Activated CD8-positive, alpha-beta T cell treated with anti-CD3 and anti-CD28 coated beads for 36 hours (primary cell): ENCODE results near the gene HSP90B1. TPM values are rescaled to one million over a fixed set of nuclear protein-coding genes. Genes with fewer than 3 reads are reported as not detected.

Source experiments
- ATAC-seq: fragments of 200-7000 bp; cut with Tn5 transposase; one replicate; pipeline ENCODE4 v1.10.0; 2021; ENCODE audit warnings: mild to moderate bottlenecking, moderate library complexity
- CTCF ChIA-PET: fragments of 350-600 bp; sonication (Branson Sonifier 250); formaldehyde crosslinking; loops from one replicate; lab custom pipeline; 2021; ENCODE audit warnings: antibody characterized with exemption; lab: Charles Lee
- POLR2A ChIA-PET: fragments of 350-600 bp; sonication (Branson Sonifier 250); formaldehyde crosslinking; loops from one replicate; lab custom pipeline; 2021; ENCODE audit warnings: antibody characterized with exemption; lab: Charles Lee
- DNase-seq: peaks from one replicate; pipeline ENCODE4 v3.0.0-alpha.2; 2020
- H3K27ac Mint-ChIP-seq: one replicate; pipeline ENCODE4 v1.8.0; 2021; ENCODE audit warnings: mild to moderate bottlenecking, mixed read lengths
- H3K27me3 Mint-ChIP-seq: one replicate; pipeline ENCODE4 v1.8.0; 2021; ENCODE audit warnings: mixed read lengths
- H3K36me3 Mint-ChIP-seq: one replicate; pipeline ENCODE4 v1.8.0; 2021; ENCODE audit warnings: low read depth, mixed read lengths
- H3K4me1 Mint-ChIP-seq: one replicate; pipeline ENCODE4 v1.8.0; 2021; ENCODE audit warnings: low read depth, mixed read lengths
- H3K4me3 Mint-ChIP-seq: one replicate; pipeline ENCODE4 v1.8.0; 2021; ENCODE audit warnings: mild to moderate bottlenecking, moderate library complexity, mixed read lengths
- H3K9me3 Mint-ChIP-seq: one replicate; pipeline ENCODE4 v1.8.0; 2021; ENCODE audit warnings: mixed read lengths
- intact Hi-C: fragments of 100-400 bp; cut with micrococcal nuclease; formaldehyde crosslinking; loops from one replicate; pipeline ENCODE4 v1.10.0; 2022
- total RNA-seq, 2 experiments: library from RNA; stranded (reverse); gene quantifications; one replicate each; pipeline ENCODE4 v1.2.3, GENCODE V29; 2021
- TF ChIP-seq, protein P1 (sequence below): fragments of 200-600 bp; IDR thresholded peaks from one replicate; pipeline ENCODE4 v1.8.0; 2022; ENCODE audit warnings: antibody characterized with exemption, mild to moderate bottlenecking

The HSP90B1 gene
- total RNA-seq, 2 experiments from 2014 or later: 412 to 418 TPM

DNA sequence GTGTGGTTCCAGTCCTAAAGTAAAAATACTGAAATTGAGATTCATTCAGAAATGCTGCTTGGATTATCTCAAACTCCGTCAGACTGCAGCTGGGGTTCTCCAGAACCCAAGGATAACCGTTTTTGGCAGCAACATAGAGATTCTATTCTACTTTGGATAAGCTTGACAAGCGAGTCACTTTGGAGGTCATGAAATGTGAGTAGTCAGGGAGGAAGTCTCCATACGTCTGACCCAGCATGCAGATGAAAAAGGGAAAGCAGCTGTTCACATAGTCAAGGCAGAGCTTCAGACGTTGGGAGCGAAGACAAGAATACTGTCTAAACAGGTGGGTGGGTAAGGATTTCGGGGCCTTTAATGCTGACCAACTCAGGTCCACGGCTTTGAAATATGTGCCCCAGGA lies 14.9 kb upstream of the HSP90B1 start:
- intact Hi-C loops: no loop called here
- H3K27ac Mint-ChIP-seq: no peak overlapping the region
- peaks cover 4% of the 10 kb centered on the region for H3K9me3 Mint-ChIP-seq
- no peak for ATAC-seq
- H3K27me3 Mint-ChIP-seq: no peaks in the 10 kb centered on the region
- no peak for DNase-seq
- POLR2A ChIA-PET: interaction anchor here (1.2 to 3.9 kb wide), 5 partner anchors 9 to 41 kb away, joined by 3 to 19 read pairs (median 3); no protein-coding TSS in a partner anchor
- no peak overlapping the region for H3K4me3 Mint-ChIP-seq
- CTCF ChIA-PET: interaction anchor here (1.3 to 1.9 kb wide), 2 partner anchors 9 to 31 kb away, joined by 3 to 5 read pairs; no protein-coding TSS in a partner anchor
- H3K4me1 Mint-ChIP-seq: no peaks in the 10 kb centered on the region
- TF ChIP-seq, protein P1, sequence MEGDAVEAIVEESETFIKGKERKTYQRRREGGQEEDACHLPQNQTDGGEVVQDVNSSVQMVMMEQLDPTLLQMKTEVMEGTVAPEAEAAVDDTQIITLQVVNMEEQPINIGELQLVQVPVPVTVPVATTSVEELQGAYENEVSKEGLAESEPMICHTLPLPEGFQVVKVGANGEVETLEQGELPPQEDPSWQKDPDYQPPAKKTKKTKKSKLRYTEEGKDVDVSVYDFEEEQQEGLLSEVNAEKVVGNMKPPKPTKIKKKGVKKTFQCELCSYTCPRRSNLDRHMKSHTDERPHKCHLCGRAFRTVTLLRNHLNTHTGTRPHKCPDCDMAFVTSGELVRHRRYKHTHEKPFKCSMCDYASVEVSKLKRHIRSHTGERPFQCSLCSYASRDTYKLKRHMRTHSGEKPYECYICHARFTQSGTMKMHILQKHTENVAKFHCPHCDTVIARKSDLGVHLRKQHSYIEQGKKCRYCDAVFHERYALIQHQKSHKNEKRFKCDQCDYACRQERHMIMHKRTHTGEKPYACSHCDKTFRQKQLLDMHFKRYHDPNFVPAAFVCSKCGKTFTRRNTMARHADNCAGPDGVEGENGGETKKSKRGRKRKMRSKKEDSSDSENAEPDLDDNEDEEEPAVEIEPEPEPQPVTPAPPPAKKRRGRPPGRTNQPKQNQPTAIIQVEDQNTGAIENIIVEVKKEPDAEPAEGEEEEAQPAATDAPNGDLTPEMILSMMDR: no peak
- H3K36me3 Mint-ChIP-seq: peaks cover 4% of the 10 kb centered on the region

- no peak for ATAC-seq
- CTCF ChIA-PET: interaction anchor here (1.7 kb wide), 1 partner anchor 10 kb away, joined by 4 read pairs; no protein-coding TSS in a partner anchor
- POLR2A ChIA-PET: interaction anchor here (1.1 to 3.9 kb wide), 2 partner anchors 10 to 18 kb away, joined by 3 to 19 read pairs; no protein-coding TSS in a partner anchor
Measured at GRCh38 chr12:103917873-103918272, 12.3 kb upstream of the HSP90B1 start.

GRCh38 chr12:103924761-103925641 lies 5.2 kb upstream of the HSP90B1 start:
- Mint-ChIP-seq H3K27ac (peak overlapping the region; percentile 93), H3K27me3 (peaks cover under 1% of the 10 kb centered on the region), H3K9me3 (no peaks in the 10 kb centered on the region), H3K4me1 (peaks cover 37% of the 10 kb centered on the region), H3K36me3 (peaks cover 18% of the 10 kb centered on the region), H3K4me3 (peak overlapping the region; percentile 86)
- intact Hi-C loops: loop anchor here (2.0 to 5.0 kb wide), 2 partner anchors 18 to 42 kb away; partner anchors contain the start of gene TDG
- ChIA-PET POLR2A (interaction anchor here (0.5 to 7.0 kb wide), 18 partner anchors 10 to 45 kb away, joined by 3 to 76 read pairs (median 3); partner anchors contain the start of gene TDG), CTCF (interaction anchor here (0.9 to 1.3 kb wide), 5 partner anchors 9 to 41 kb away, joined by 3 to 5 read pairs (median 4); no protein-coding TSS in a partner anchor)
- ATAC-seq (peak; percentile 35), DNase-seq (peak; percentile 85)
- TF ChIP-seq, protein P1: no peak

More at GRCh38 chr12:103917873-103918272, 12.3 kb upstream of the HSP90B1 start:
- Mint-ChIP-seq H3K4me3 (no peak overlapping the region), H3K27ac (no peak overlapping the region), H3K4me1 (no peaks in the 10 kb centered on the region), H3K27me3 (no peaks in the 10 kb centered on the region), H3K9me3 (peaks cover 4% of the 10 kb centered on the region), H3K36me3 (peaks cover 4% of the 10 kb centered on the region)
- TF ChIP-seq, protein P1: no peak
- intact Hi-C loops: no loop called here
- no peak for DNase-seq

DNA sequence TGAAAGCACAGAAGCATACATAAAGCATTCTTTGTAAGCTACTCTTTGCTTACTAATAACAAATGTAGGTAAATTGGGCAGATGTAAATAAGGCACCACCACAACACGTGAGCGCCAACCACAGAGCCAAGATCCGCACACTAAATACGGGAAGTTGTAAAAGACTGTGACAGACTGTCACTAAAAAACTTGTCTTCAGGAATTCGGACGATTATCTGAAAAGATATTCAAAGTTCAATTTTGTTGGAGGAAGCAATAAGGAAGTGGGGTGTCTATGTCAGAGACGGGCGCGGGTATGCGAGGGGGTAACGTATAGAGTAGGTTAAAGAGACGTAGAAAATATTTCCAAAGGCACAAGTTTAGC lies 1.5 kb upstream of the HSP90B1 start:
- DNase-seq (peak; percentile 90), ATAC-seq (no peak)
- H3K27ac Mint-ChIP-seq: peak overlapping the region; percentile 99
- H3K4me1 Mint-ChIP-seq: peaks cover 49% of the 10 kb centered on the region
- no peaks in the 10 kb centered on the region for H3K9me3 Mint-ChIP-seq
- peaks cover 53% of the 10 kb centered on the region for H3K36me3 Mint-ChIP-seq
- intact Hi-C loops: loop anchor here (5.0 kb wide), 1 partner anchor 39 kb away; the partner anchor contains the start of gene TDG
- ChIA-PET CTCF (interaction anchor here (0.8 to 4.0 kb wide), 7 partner anchors 12 to 180 kb away, joined by 3 to 16 read pairs (median 4); partner anchors contain the start of gene TDG), POLR2A (interaction anchor here (0.6 to 7.0 kb wide), 15 partner anchors 13 to 360 kb away, joined by 3 to 90 read pairs (median 8); partner anchors contain the start of genes NFYB and TDG)
- peak overlapping the region; percentile 87 for H3K4me3 Mint-ChIP-seq
- peaks cover 3% of the 10 kb centered on the region for H3K27me3 Mint-ChIP-seq
- TF ChIP-seq, protein P1: no peak
